Nephron progenitor cell (in vitro differentiated cells): ENCODE results near the gene ANKRD10.

Experiments
- DNase-seq: peaks from one replicate; pipeline ENCODE4 v3.0.0; 2021
- H3K27ac Mint-ChIP-seq: 2 replicates; pipeline ENCODE4 v1.8.0; 2021; ENCODE audit warnings: mild to moderate bottlenecking, moderate library complexity, mixed read lengths
- H3K27me3 Mint-ChIP-seq: 2 replicates; pipeline ENCODE4 v1.8.0; 2021; ENCODE audit warnings: mild to moderate bottlenecking, low read depth, mixed read lengths; ENCODE audit not compliant: poor library complexity
- H3K36me3 Mint-ChIP-seq: 2 replicates; pipeline ENCODE4 v1.8.0; 2021; ENCODE audit warnings: low read depth, mixed read lengths
- H3K4me1 Mint-ChIP-seq: 2 replicates; pipeline ENCODE4 v1.8.0; 2021; ENCODE audit warnings: mixed read lengths
- H3K4me3 Mint-ChIP-seq: 2 replicates; pipeline ENCODE4 v1.8.0; 2021; ENCODE audit warnings: mild to moderate bottlenecking, moderate library complexity, mixed read lengths
- H3K9me3 Mint-ChIP-seq: 2 replicates; pipeline ENCODE4 v1.8.0; 2021; ENCODE audit warnings: mild to moderate bottlenecking, moderate library complexity, mixed read lengths
- CTCF ChIP-seq: fragments of 200-600 bp; sonication (generic); IDR thresholded peaks from 2 replicates; pipeline ENCODE4 v1.5.0; 2021; ENCODE audit warnings: antibody characterized with exemption

ANKRD10 gene

GRCh38 chr13:110924639-110924934 lies 9.7 kb upstream of the ANKRD10 start:
- no peak for TF ChIP-seq CTCF
- Mint-ChIP-seq H3K9me3 (peaks cover under 1% of the 10 kb centered on the region), H3K4me3 (no peak overlapping the region), H3K36me3 (no peaks in the 10 kb centered on the region), H3K4me1 (peaks cover 26% of the 10 kb centered on the region), H3K27me3 (peaks cover 45% of the 10 kb centered on the region), H3K27ac (peak overlapping the region; percentile 66)
- no peak for DNase-seq

GRCh38 chr13:110923777-110924638 lies 9.1 kb upstream of the ANKRD10 start:
- Mint-ChIP-seq H3K27ac (no peak overlapping the region), H3K9me3 (no peaks in the 10 kb centered on the region), H3K4me1 (peaks cover 26% of the 10 kb centered on the region), H3K4me3 (no peak overlapping the region), H3K27me3 (peaks cover 45% of the 10 kb centered on the region), H3K36me3 (no peaks in the 10 kb centered on the region)
- DNase-seq: no peak
- no peak for TF ChIP-seq CTCF

- no peak overlapping the region for H3K4me3 Mint-ChIP-seq
- no peak for DNase-seq
- TF ChIP-seq CTCF: no peak
- H3K4me1 Mint-ChIP-seq: peaks cover 26% of the 10 kb centered on the region
- no peak overlapping the region for H3K27ac Mint-ChIP-seq
- H3K36me3 Mint-ChIP-seq: no peaks in the 10 kb centered on the region
- H3K27me3 Mint-ChIP-seq: peaks cover 45% of the 10 kb centered on the region
- H3K9me3 Mint-ChIP-seq: no peaks in the 10 kb centered on the region
Observed at GRCh38 chr13:110923086-110923485, 8.2 kb upstream of the ANKRD10 start.

- no peak for DNase-seq
- peaks cover 41% of the 10 kb centered on the region for H3K27me3 Mint-ChIP-seq
- no peak for TF ChIP-seq CTCF
- no peaks in the 10 kb centered on the region for H3K9me3 Mint-ChIP-seq
- H3K36me3 Mint-ChIP-seq: no peaks in the 10 kb centered on the region
- H3K4me3 Mint-ChIP-seq: no peak overlapping the region
- peaks cover 26% of the 10 kb centered on the region for H3K4me1 Mint-ChIP-seq
- no peak overlapping the region for H3K27ac Mint-ChIP-seq
Observed at GRCh38 chr13:110922506-110922905, 7.6 kb upstream of the ANKRD10 start.

GRCh38 chr13:110921695-110922094 lies 6.8 kb upstream of the ANKRD10 start:
- no peaks in the 10 kb centered on the region for H3K36me3 Mint-ChIP-seq
- DNase-seq: no peak
- H3K27me3 Mint-ChIP-seq: peaks cover 34% of the 10 kb centered on the region
- H3K27ac Mint-ChIP-seq: no peak overlapping the region
- H3K9me3 Mint-ChIP-seq: no peaks in the 10 kb centered on the region
- no peak overlapping the region for H3K4me3 Mint-ChIP-seq
- TF ChIP-seq CTCF: no peak
- H3K4me1 Mint-ChIP-seq: peaks cover 29% of the 10 kb centered on the region

- peaks cover 34% of the 10 kb centered on the region for H3K4me1 Mint-ChIP-seq
- H3K27me3 Mint-ChIP-seq: peaks cover 32% of the 10 kb centered on the region
- no peak overlapping the region for H3K4me3 Mint-ChIP-seq
- no peak overlapping the region for H3K27ac Mint-ChIP-seq
- no peak for DNase-seq
- no peak for TF ChIP-seq CTCF
- no peaks in the 10 kb centered on the region for H3K9me3 Mint-ChIP-seq
- no peaks in the 10 kb centered on the region for H3K36me3 Mint-ChIP-seq
Observed at GRCh38 chr13:110921209-110921608, 6.3 kb upstream of the ANKRD10 start.
